ENCODE measurements around the gene TRIM2.

TRIM2 gene

DNA sequence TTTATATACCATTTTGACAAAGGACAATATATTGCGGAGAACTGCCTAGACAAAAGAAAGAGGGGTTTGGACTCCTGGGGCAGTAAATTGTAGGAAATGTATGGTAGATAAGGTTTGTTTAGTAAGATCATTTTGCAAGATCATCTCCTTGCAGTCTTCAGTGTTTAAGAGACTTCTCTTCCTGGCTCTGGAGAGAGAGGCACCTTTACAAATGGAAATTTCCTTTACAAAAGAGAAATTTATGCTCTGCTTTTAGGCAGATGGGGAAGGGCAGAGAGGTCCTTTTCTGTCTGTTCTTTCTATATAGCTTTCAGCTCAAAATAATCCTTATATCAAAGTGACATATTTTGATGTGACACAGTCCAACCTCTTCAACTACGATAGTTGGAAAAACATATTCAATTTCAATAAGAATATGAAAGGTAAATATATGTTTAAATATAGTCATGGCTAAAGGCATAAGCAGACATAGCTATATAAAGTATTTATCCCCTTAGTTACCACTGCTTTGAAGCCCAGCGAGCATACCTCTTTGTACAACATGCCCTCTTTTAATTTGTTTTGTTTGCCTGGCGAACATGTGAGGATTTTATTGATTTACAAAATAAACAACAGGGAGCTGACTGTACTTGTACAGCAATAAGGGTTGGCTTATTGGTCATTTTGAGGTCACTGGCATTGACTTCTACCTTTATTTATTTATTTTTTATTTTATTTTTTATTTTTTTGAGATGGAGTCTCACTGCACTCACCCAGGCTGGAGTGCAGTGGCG, 65.2 kb downstream of the TRIM2 start:
- TF ChIP-seq, protein P1, sequence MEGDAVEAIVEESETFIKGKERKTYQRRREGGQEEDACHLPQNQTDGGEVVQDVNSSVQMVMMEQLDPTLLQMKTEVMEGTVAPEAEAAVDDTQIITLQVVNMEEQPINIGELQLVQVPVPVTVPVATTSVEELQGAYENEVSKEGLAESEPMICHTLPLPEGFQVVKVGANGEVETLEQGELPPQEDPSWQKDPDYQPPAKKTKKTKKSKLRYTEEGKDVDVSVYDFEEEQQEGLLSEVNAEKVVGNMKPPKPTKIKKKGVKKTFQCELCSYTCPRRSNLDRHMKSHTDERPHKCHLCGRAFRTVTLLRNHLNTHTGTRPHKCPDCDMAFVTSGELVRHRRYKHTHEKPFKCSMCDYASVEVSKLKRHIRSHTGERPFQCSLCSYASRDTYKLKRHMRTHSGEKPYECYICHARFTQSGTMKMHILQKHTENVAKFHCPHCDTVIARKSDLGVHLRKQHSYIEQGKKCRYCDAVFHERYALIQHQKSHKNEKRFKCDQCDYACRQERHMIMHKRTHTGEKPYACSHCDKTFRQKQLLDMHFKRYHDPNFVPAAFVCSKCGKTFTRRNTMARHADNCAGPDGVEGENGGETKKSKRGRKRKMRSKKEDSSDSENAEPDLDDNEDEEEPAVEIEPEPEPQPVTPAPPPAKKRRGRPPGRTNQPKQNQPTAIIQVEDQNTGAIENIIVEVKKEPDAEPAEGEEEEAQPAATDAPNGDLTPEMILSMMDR (IDR thresholded peaks at IDR 0.05), result no peak
- no peak overlapping the region for H2AFZ ChIP-seq

DNA sequence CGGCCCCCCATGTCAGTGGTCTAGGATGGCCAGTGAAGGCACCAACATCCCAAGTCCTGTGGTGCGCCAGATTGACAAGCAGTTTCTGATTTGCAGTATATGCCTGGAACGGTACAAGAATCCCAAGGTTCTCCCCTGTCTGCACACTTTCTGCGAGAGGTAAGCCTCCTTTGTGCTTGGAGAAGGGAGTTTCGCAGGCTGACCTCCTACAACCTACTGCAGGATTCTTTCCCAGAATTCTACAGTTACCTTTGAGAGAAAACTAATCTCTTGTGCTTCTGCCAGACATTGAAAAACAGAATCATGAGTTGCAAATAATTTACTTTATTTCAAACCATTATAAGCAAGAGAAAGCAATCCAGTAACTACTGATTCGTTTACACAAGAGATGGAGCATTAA, 66.1 kb downstream of the TRIM2 start:
- Histone ChIP-seq H3K9me3 (ENCODE audit: control insufficient read depth, low read length) (no peaks in the 10 kb centered on the region), H3K27ac (no peak overlapping the region)

More for the DNA sequence above, 65.2 kb downstream of the TRIM2 start:
- H3K27ac ChIP-seq, result no peak overlapping the region
- H3K4me3 ChIP-seq (ENCODE audit: low read depth, low read length), result no peak overlapping the region
- no peak overlapping the region for H3K9ac ChIP-seq
- H3K79me2 ChIP-seq, result no peaks in the 10 kb centered on the region
- H3K9me3 ChIP-seq (ENCODE audit: control insufficient read depth, low read length), result no peaks in the 10 kb centered on the region
- no peak overlapping the region for H3K4me2 ChIP-seq (ENCODE audit: low read length)
- H3K27me3 ChIP-seq (ENCODE audit: control insufficient read depth, insufficient read depth, low read length), result no peaks in the 10 kb centered on the region
- no peaks in the 10 kb centered on the region for H3K36me3 ChIP-seq (ENCODE audit: control insufficient read depth, insufficient read depth, low read length)
- no peaks in the 10 kb centered on the region for H3K4me1 ChIP-seq

DNA sequence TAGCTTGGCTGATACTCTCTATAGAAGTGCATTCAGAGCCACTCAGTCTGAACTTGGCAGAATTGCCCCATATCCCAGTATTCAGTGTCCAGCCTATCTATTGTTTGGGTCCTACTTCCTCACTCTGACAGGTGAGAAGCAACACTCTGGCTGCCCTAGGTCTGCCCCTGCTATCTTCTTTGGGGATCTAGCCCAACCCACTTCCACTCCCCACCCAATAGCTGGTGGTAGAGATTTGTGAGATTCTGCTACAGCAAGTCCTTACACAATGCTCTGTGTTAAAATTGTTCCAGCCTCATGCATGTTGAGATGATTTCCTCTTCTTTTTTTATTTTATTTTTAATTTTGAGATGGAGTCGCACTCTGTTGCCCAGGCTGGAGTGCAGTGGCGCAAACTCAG, 67.6 kb downstream of the TRIM2 start:
- H3K79me2 ChIP-seq, result no peaks in the 10 kb centered on the region
- no peak overlapping the region for H2AFZ ChIP-seq
- H3K4me1 ChIP-seq, result no peaks in the 10 kb centered on the region
- no peaks in the 10 kb centered on the region for H3K9me3 ChIP-seq (ENCODE audit: control insufficient read depth, low read length)
- H3K9ac ChIP-seq, result no peak overlapping the region
- no peak overlapping the region for H3K27ac ChIP-seq
- H3K36me3 ChIP-seq (ENCODE audit: control insufficient read depth, insufficient read depth, low read length), result no peaks in the 10 kb centered on the region
- TF ChIP-seq, protein P1 (IDR thresholded peaks at IDR 0.05), result no peak
- H3K4me3 ChIP-seq (ENCODE audit: low read depth, low read length), result no peak overlapping the region
- no peaks in the 10 kb centered on the region for H3K27me3 ChIP-seq (ENCODE audit: control insufficient read depth, insufficient read depth, low read length)
- no peak overlapping the region for H3K4me2 ChIP-seq (ENCODE audit: low read length)

More for the DNA sequence above, 66.1 kb downstream of the TRIM2 start:
- H3K4me2 ChIP-seq (ENCODE audit: low read length), result no peak overlapping the region
- H2AFZ ChIP-seq, result no peak overlapping the region
- H3K79me2 ChIP-seq, result no peaks in the 10 kb centered on the region
- H3K27me3 ChIP-seq (ENCODE audit: control insufficient read depth, insufficient read depth, low read length), result no peaks in the 10 kb centered on the region
- H3K4me3 ChIP-seq (ENCODE audit: low read depth, low read length), result no peak overlapping the region
- H3K9ac ChIP-seq, result no peak overlapping the region
- H3K4me1 ChIP-seq, result no peaks in the 10 kb centered on the region
- TF ChIP-seq, protein P1 (IDR thresholded peaks at IDR 0.05), result no peak
- no peaks in the 10 kb centered on the region for H3K36me3 ChIP-seq (ENCODE audit: control insufficient read depth, insufficient read depth, low read length)

DNA sequence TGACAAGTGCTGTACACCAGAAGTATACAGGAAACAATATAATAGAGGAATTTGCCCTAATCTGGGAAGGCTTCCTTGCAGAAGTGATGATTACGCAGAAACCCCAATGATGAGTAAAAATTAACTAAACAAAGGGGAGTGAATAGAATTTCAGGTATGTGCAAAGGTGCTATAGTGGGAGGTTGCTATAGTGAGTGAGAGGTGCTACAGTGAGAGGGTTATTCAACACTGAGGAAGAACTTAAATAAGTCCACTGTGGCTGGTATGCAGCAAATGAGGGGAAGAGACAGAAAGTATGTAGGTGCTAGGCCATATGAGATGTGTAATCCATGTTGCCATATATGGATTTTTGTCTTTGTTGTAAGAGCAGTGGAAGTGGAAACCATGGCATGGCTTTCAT, 69.5 kb downstream of the TRIM2 start:
- Histone ChIP-seq H3K4me3 (ENCODE audit: low read depth, low read length) (no peak overlapping the region), H3K27me3 (ENCODE audit: control insufficient read depth, insufficient read depth, low read length) (no peaks in the 10 kb centered on the region), H3K79me2 (no peaks in the 10 kb centered on the region), H3K27ac (no peak overlapping the region), H3K4me2 (ENCODE audit: low read length) (no peak overlapping the region), H3K9ac (no peak overlapping the region), H3K4me1 (no peaks in the 10 kb centered on the region), H3K9me3 (ENCODE audit: control insufficient read depth, low read length) (no peaks in the 10 kb centered on the region), H2AFZ (no peak overlapping the region), H3K36me3 (ENCODE audit: control insufficient read depth, insufficient read depth, low read length) (no peaks in the 10 kb centered on the region)
- TF ChIP-seq, protein P1 (IDR thresholded peaks at IDR 0.05), result no peak

DNA sequence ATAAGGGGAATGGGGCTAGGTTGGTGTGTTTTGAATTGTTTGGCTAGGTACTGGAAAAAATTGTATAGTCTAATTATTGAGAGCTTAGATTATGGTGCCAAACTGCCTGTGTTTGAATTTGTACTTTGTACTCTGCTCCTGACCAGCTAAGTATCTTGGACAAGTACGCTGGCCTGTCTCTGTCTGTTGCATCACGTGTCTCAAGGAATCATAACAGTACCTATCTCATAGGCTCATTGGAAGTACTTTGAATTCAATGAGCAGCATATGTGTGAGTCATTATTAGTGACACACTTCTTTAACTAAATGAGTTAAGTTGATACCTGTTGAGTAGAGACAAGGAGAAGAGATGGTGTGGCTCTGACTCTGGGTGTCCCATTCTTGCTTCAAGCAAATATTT, 70.7 kb downstream of the TRIM2 start:
- H3K4me3 ChIP-seq (ENCODE audit: low read depth, low read length), result no peak overlapping the region
- no peaks in the 10 kb centered on the region for H3K79me2 ChIP-seq
- no peaks in the 10 kb centered on the region for H3K4me1 ChIP-seq
- no peaks in the 10 kb centered on the region for H3K9me3 ChIP-seq (ENCODE audit: control insufficient read depth, low read length)
- no peak overlapping the region for H2AFZ ChIP-seq
- H3K4me2 ChIP-seq (ENCODE audit: low read length), result no peak overlapping the region
- TF ChIP-seq, protein P1 (IDR thresholded peaks at IDR 0.05), result no peak
- H3K36me3 ChIP-seq (ENCODE audit: control insufficient read depth, insufficient read depth, low read length), result no peaks in the 10 kb centered on the region
- H3K27ac ChIP-seq, result no peak overlapping the region
- H3K27me3 ChIP-seq (ENCODE audit: control insufficient read depth, insufficient read depth, low read length), result no peaks in the 10 kb centered on the region
- H3K9ac ChIP-seq, result no peak overlapping the region
